ENCODE data around the gene COQ9. TPM values are rescaled to one million over a fixed set of nuclear protein-coding genes. Genes with fewer than 3 reads are reported as not detected.

The COQ9 gene
- 37.6 and 47.4 TPM in 2 replicates for total RNA-seq

GRCh38 chr16:57447186-57447962, at the start of gene COQ9, which contains the start of gene CIAPIN1:
Gene COQ9, plus strand, starts transcription at chr16:57447479. Its CDS starts 27 bp downstream, at chr16:57447506.
Gene CIAPIN1, minus strand, starts transcription at chr16:57447385. Its CDS starts 6,457 bp downstream, at chr16:57440928.

GRCh38 chr16:57403965-57404817, 43.1 kb upstream of the COQ9 start, which contains the start of gene CCL17:
Gene CCL17, plus strand, starts transcription at chr16:57404767. Its CDS starts 9,166 bp downstream, at chr16:57413933.

GRCh38 chr16:57462209-57462977, 15.1 kb downstream of the COQ9 start, which contains the start of gene POLR2C:
Gene POLR2C, plus strand, starts transcription at chr16:57462679. Its CDS starts 46 bp downstream, at chr16:57462725.

GRCh38 chr16:57485916-57486857, 38.9 kb downstream of the COQ9 start, which contains the start of gene DOK4:
Gene DOK4, minus strand, starts transcription at chr16:57486493. Its CDS starts 6,986 bp downstream, at chr16:57479507.

Other genes starting within 250 kb of the COQ9 start
- gene ARL2BP, start 202.2 kb upstream of the COQ9 start, total RNA-seq = 55.1 and 63.9 TPM in 2 replicates
- gene PLLP, start 162.8 kb upstream of the COQ9 start, total RNA-seq = not detected in 2 replicates
- gene CCL22, start 88.7 kb upstream of the COQ9 start, total RNA-seq = not detected in 2 replicates
- 4.2 and 10.8 TPM in 2 replicates for gene CX3CL1, start 75.0 kb upstream of the COQ9 start, total RNA-seq
- not detected in 2 replicates for gene CCL17, start 42.7 kb upstream of the COQ9 start, total RNA-seq
- gene CIAPIN1, start 94 bp upstream of the COQ9 start, total RNA-seq = 34.0 and 36.6 TPM in 2 replicates
- 104 and 111 TPM in 2 replicates for gene POLR2C, start 15.2 kb downstream of the COQ9 start, total RNA-seq
- 48.0 and 50.5 TPM in 2 replicates for gene DOK4, start 39.0 kb downstream of the COQ9 start, total RNA-seq
- 16.3 and 19.3 TPM in 2 replicates for gene CCDC102A, start 89.1 kb downstream of the COQ9 start, total RNA-seq
- not detected in 2 replicates for gene ADGRG5, start 95.2 kb downstream of the COQ9 start, total RNA-seq
- gene ADGRG1, start 181.2 kb downstream of the COQ9 start, total RNA-seq = 2.2 and 5.9 TPM in 2 replicates
- not detected in 2 replicates for gene ADGRG3, start 220.8 kb downstream of the COQ9 start, total RNA-seq
- gene DRC7, start 247.3 kb downstream of the COQ9 start, total RNA-seq = 0.07 and 0.13 TPM in 2 replicates

Data from smooth muscle cell of the pulmonary artery (primary cell).